ENCODE measurements around the gene PRXL2B.
"Not testable (repeated sequence)": the region's sequence is repeated elsewhere in the genome, so short reads cannot be mapped to it uniquely, and the experiment has no call there.

Gene PRXL2B

DNA sequence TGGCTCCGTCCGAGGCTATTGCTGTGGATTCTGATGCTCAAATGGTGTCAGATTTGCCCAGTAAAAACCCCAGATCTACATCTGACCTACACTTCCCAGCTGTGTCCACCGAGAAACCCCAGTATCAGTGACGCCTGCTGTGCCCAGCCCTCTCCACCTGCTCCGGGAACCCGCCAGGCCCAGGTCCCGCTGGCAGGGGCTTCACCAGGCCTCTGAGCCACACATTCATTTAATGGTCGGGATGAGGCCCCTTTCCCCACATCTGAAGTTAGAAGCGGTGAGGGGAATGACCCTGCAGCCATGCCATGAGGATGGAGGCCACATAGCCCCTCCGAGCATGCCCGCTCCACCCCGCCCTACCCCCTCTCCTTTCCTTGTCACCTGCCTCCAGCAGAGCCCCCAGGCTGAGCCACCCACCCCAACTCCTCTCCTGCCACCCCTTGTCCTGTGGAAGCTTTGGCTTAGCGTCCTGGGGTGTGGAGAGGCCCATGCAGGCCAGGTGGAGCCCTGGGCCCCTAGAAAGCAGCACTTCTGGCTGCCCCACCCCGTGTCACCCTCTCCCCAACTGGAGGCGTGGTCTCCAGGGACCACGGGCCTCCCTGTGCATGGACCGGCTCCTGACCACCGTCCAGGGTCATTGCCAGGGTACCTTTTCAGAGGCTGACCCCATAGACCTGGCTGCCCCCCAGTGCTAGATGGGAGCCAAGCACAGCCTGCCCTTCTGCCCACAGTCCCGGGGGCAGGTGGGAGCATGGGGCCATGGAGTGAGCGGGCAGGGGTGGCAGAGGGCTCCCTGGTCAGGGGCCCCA lies 22.4 kb upstream of the PRXL2B start:
- no peak for DNase-seq (ENCODE audit: low read depth)

- no peak for DNase-seq (ENCODE audit: low read depth)
Measured at GRCh38 chr1:2564815-2565374, 21.7 kb upstream of the PRXL2B start.

DNA sequence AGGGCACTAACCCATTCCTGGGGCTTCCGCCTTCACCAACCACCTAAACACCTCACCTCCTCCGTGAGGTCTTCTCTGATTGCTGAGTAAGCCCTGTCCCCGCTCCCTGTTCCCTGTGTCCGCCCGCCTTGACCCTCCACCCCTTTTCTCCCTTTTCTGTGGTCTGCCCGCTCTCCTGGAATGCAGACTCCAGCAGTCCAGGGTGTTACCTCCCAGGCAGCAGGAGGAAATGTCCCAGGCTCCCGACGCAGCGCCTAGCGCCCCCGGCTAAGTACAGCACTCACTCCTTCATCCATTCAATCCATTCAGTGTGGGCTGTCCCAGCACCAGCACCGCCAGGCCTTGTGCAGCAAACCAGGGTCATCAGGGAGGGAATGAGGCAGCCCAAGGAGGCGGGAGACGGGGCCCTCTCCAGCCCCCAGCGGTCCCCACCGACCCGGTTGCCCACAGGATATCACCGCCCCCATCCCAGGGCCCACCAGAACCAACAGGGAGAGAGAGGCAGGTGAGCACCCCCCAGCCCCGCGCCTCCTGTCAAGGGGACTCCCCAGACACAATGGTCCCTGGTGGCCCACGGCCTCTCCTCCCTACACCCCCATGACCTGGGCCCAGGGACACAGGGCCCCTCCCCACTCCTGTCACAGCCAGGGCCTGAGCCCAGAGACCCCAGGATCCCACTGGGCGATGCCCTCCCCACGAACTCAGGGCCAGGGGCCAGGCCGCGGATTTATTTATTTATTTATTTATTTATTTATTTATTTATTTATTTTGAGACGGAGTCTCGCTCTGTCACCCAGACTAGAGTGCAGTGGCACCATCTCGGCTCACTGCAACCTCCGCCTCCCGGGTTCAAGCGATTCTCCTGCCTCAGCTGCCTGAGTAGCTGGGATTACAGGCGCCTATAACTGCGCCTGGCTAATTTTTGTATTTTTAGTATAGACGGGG lies 20.2 kb upstream of the PRXL2B start:
- no peak for DNase-seq (ENCODE audit: low read depth)

DNA sequence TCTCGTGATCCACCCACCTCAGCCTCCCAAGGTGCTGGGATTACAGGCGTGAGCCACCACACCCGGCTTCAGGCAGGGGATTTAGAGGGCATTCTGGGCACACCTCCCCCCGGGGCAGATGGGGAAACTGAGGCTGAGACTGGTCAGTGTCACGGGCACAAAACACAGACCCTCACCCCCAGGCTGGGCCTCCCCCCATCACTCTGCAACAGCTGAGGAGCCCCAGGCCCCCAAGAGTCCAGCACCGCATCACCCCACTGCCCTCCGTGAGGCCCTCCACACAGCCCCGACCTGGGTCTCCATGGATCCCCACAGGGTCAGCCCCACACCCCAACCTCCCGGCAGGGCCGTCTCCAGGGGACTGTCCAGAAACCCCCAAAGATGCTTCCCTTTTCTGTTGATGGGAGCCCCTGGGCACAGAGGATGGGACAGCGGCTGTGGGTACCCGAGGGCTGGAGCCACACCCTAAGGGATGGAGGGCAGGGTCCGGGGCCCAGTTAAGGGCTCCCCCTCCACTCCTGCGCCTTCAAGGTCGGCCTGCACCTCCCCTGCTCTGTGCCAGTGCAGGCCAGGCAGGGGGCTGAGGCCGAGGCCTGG lies 19.4 kb upstream of the PRXL2B start:
- no peak for DNase-seq (ENCODE audit: low read depth)

GRCh38 chr1:2568187-2568816 lies 18.3 kb upstream of the PRXL2B start:
- not testable (repeated sequence) for DNase-seq (ENCODE audit: low read depth)

DNA sequence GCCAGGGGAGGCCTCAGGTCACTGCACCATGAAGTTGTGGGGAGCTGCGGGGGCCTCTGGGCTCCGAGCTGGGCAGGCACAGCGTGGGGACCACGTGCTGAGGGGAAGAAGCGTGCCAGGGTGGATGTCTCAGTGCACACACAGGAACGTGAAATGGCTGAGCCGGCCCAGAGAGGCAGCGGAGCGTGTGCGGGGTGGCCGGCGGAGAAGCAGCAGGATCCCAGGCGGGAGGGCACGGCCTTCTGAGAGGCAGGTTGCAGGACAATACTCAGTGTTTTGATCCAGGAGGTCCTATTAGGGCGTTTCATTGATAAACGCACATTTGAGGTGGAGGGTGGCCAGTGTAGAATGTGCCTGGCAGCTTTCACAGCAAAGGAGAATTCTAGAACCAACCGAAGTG lies 17.5 kb upstream of the PRXL2B start:
- DNase-seq (ENCODE audit: low read depth), result no peak

GRCh38 chr1:2569703-2570102 lies 16.9 kb upstream of the PRXL2B start:
- not testable (repeated sequence) for DNase-seq (ENCODE audit: low read depth)

- DNase-seq (ENCODE audit: low read depth), result no peak
Measured at GRCh38 chr1:2570332-2570731, 16.2 kb upstream of the PRXL2B start.

GRCh38 chr1:2571348-2571747 lies 15.2 kb upstream of the PRXL2B start:
- DNase-seq (ENCODE audit: low read depth), result no peak

DNA sequence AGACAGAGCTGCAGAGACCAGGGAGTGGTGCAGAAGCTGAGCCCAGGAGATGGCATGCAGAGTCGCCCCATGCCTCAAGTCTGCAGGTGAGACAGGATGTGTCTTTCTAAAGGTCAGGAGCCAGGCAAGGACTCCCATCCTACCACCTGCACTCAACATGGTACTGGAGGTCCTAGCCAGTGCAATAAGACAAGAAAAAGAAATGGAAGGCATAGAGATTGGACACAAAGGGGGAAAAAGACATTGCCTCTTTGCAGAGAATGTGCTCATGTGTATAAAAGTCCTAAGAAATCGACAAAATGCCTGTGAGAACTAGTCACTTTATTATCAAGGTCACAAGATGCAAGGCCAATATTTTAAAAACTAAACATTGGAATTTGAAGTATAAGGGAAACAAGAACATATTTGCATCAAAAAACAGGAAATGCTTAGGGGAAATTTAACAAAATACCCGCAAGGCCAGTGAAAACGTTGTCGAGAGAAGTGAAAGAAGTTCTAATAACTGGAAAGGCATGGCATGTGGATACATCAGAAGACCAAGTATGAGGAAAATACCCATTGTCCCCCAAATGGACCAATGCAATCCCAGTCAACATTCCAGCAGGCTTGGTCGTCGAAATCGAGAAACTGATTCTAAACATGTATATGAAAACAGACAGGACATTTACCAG lies 13.2 kb upstream of the PRXL2B start:
- DNase-seq (ENCODE audit: low read depth), result no peak

DNA sequence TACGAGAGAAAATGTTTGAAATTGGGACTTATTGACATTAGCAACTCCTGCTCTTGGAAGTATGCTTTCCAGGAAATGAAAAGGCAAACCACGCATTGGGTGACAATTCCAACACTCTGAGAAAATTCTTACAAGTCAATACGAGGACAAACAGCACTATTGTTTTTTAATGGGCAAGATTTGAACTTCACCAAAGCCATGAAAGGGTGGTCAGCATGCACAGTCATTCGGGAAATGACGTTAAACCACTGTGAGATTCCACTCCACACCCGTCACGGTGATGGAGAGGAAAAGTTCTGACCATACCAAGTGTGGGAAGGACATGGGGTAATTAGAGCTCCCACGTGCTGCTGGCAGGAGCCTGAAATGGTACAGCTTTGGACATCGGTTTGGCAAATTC lies 12.2 kb upstream of the PRXL2B start:
- no peak for DNase-seq (ENCODE audit: low read depth)

DNA sequence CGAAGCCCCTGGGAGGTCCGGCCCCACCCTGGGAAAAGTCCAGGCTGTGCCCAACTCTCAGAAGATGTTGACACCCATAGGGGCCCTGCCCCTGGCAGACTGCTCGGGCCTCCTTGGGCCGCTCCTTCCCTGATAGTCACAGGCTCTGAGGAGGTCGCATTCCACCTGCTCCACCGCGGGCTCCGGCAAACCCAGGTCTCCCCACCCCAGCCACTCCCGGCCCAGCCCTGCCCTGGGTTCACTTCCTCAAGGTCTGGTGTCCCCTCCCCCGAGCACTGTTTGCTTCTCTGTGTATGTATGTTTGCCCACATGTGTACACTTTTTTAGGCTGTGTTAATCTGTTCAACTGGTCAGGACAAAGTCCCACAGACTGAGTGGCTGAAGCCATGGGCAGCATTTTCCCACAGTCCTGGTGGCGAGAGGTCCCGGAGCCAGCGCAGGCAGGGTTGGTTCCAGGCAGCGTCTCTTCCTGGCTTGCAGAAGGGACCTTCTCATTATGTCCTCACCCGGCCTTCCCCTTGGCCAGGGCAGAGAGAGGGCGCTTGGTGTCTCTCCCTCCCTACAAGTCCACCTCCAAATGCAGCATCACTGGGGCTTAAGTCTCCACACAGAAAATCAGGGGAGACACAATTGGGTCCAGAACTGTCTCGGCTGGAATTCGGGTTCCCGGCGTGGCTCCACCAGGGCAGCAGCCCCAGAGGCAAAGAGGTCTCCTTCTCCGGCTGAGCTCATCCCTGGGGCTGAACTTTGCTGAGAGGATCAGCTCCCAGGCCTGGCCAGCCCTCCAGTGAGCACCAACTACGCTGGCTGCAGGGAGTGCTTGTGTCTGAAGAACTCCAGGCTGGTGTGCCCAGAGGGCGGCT lies 10.5 kb upstream of the PRXL2B start:
- no peak for DNase-seq (ENCODE audit: low read depth)

DNA sequence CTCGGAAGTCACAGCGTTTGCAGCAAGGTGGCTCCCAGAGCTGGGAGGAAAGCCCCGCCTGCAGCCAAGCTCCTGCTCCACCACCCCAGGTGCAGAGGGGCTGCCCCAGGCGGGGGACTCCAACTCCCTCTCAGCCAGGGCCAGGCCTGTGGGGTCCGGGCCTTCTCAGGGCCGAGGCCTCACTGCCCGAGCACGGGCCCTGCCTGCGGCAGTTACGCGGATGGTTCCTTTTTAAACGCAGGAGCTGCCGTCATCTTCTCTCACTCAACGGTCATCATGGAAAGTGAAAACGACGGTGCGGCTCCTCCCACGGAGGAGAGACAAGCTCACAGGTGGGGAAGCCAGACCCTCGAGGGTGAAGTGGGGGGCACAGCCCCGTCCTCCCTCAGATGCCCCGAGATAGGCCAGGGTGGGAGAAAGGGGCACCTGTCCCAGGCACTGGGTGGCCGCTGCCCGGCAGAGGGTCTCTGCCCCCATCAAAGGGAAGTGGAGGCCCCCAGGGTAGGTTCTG lies 9.0 kb upstream of the PRXL2B start:
- DNase-seq (ENCODE audit: low read depth), result not testable (repeated sequence)

- no peak for DNase-seq (ENCODE audit: low read depth)
Measured at GRCh38 chr1:2578758-2579118, 7.8 kb upstream of the PRXL2B start.

- DNase-seq (ENCODE audit: low read depth), result no peak
Measured at GRCh38 chr1:2580691-2581090, 5.9 kb upstream of the PRXL2B start.

DNA sequence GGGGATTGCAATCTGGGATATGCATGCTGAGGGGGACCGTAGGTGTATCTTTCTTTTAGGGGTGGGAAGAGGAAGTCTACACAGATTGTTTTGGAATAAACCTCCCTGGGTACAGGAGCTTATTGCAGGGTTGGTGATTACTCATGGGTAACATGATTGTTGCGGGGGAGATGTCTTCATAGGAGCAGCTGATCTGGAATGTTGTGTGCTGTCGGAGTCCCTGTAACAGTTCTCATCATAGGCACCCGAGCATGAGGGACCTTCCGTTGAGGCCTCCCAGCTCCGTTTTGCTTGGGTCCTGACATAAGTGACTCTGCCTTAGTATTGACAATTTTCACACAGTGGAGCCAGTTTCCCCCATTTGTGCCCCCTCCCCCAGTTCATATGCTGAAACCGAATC lies 4.2 kb upstream of the PRXL2B start:
- DNase-seq (ENCODE audit: low read depth), result no peak

DNA sequence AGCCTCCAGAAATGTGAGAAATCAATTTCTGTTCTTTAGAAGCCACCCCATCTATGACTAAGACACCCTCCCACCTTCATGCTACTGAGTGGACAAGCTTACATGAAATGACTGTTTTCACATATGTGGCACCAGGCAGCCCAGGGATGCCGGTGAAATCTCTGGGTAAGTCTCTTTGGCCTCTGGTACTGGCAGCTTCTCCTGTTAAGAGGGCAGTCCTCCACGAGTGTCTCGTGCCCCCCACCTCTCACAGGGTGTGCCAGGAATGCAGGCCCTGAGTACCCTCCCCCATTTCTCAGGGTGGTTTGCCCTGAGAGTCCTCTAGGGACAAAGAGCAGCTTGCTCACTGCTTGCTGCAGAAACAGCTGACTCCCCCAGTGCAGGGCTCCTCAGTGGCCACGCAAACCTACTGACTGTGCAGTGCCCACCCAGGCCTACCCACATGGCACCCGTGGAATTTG lies 3.2 kb upstream of the PRXL2B start:
- no peak for DNase-seq (ENCODE audit: low read depth)

DNA sequence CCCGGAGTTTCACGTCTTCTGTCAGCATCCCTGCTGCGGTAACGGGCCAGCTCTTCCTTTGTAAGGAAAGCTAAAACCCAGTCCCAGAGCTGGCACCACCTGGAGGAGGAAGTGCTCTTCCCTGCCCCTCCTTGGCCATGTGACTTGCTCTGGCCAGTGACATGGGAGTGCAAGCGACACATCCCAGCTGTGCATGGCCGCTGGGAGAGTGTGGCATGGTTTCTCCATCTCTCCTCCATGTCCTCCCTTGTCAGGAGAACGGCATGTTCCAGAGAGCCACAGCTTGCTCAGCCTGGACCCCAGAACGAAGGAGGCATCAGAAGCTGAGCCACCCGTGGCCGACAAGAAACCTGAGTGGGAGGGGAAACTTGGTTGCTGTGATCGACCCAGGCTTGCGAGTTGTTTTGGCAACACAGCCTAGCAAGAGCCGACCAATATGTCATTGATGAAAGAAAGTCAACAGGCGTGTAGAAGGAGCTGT lies 2.7 kb upstream of the PRXL2B start:
- no peak for DNase-seq (ENCODE audit: low read depth)

GRCh38 chr1:2584686-2585317 lies 1.8 kb upstream of the PRXL2B start:
- no peak for DNase-seq (ENCODE audit: low read depth)

All from stromal cell of bone marrow (primary cell).